Measurements from ENCODE around the gene MED13L.
"Not testable (repeated sequence)": the region's sequence is repeated elsewhere in the genome, so short reads cannot be mapped to it uniquely, and the experiment has no call there.

MED13L gene

DNA sequence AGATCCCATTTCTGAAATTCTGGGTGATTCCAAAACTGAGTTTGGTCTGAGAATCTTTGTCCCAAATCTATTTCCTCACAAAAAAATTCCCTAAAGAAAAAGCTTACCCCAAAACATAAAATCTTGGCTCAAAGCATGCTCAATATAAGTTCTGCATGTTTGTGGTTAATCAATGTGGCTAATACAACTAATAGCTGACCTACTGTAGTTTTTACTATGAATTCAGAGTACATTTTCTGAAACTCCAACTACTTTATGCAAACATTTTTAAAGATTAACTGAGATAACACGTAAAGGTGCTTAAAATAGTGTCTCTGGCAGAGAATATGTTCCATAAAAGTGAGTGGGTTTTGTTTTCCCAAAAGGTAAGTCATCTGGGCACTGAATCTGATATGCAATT is 133.1 kb downstream of the MED13L start:
- no peak for DNase-seq

DNA sequence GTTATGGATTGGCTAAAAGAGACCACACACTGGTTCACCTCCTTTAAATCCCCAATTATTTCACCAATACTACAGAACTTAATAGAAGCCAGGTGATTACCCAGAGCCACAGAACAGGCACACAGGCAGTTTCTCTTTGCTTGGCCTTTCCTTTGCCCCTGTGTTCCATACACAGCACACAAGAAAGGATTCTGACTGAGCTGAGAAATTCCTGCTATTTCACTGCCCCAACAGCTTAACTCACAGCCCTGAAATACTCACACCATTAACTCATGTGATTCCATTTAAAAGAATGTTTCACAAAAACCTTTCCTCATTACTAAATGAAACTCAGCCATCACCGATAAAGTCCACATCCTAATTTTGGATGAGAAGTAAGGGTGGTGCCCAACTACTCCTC is 133.6 kb downstream of the MED13L start:
- no peak for DNase-seq

DNA sequence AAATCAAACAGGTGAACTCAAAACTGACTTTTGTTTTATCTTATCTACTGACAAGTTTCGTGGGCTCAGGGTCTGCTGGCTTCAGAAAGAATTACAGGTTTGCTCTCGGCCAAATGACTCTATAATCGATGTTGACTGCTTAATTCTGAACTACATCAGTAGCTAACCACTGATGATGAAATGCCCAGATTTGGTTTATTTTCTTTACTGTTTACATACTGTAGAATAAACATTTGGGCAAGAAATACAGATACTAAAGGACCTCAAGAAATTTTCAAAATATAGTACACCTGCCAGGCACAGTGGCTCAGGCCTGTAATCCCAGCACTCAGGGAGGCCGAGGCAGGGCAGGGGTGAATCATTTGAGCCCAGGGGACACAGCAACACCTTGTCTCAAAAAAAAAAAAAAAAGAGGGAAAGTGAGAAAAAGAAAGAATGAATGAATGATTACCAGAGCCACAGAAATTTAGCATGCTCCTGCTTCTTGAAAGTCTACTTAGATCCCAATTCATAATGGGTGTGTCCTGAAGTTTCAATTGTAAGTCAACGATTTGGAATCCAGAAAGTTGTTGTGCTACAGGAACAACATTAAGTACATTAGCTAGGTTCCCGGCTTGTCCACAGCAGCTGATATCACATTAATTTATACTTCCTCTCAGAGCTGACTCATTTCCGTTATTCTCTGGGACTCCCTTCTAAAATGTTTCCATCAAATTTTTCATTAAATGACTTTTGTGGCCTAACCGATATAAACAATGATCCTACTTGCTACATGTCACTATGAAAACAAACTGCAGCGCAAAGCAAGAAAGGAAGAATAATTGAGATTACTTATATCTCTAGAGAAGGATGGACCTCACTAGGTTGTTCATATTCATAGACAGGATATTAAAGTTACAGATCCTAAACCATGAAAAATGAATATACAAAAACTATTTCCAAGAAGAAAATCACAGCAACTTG is 134.3 kb downstream of the MED13L start:
- DNase-seq: no peak

- DNase-seq: no peak
Measured at GRCh38 chr12:116141833-116142162, 135.7 kb downstream of the MED13L start.

- DNase-seq: no peak
Measured at GRCh38 chr12:116141110-116141832, 136.2 kb downstream of the MED13L start.

DNA sequence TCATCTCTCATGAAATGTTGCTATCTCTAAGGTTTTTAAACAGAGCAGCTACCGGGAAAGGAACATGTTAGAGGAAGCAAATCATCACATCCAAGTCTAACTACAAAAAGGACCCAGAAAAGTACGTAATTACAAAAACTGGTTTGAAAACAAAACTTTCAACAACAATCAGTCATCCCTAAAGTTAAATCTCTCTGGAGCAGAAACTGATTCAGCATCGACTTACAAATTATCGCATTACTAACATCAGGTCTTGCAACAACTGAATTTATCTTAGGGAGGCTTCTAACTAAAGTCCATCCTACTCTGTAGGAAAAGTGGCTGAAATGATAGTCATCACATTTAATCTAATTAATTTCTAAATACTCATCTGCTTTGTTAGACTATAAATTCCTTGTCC is 137.0 kb downstream of the MED13L start:
- no peak for DNase-seq

DNA sequence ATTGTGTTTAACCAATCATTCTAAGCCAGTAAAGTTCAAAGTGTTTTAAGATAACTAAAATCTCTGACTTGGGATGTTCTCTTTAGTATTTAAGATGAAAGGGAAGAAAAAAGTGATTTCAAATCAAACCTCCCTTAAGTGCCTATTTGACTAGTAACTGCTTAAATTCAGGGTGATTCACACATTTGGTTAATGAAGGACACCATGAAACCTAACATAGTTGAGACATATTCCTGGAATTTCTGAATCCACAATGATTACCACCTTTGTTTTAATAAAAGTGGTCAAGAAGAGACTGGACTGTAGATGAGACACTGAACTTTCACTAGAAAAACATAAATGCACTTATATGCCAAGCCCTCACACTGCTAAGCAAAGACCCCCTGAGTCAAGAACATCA is 138.7 kb downstream of the MED13L start:
- no peak for DNase-seq

- no peak for DNase-seq
Measured at GRCh38 chr12:116138364-116138763, 139.1 kb downstream of the MED13L start.

DNA sequence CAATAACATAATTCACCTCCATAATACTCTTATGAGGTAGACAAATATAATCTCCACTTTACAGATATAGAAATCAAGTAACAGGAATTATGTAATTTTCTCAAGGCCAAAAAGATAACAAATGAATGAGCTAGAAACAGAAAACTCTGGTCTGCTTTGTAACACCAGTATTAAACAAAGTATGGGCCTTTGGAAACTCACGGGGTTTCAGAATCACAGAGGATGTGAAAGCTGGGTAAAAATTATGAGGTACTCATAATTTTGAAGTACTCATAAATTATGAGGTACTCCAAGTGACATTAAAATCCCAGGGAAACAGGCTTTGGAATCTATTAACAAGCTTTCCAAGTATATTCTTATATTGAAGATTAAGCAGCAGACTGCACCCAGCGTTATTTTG is 140.2 kb downstream of the MED13L start:
- DNase-seq: no peak

DNA sequence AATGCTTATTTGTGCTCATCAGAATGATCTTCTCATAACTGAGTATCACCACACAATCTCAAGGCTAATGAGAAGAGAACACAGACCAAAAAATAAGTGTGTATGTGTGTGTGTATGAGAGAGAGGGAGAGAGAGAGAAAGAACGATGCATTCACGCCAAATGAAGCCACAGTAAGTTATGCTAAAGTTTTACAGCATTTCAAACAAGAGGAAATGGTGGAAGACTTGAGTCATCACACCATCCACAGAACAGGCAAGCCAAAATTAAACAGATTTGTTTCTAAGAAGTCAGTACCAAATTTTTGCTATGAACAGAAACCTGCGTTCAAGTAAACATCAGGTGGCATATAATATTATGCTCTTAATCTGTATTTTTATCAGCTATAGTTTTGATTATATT is 141.2 kb downstream of the MED13L start:
- no peak for DNase-seq

DNA sequence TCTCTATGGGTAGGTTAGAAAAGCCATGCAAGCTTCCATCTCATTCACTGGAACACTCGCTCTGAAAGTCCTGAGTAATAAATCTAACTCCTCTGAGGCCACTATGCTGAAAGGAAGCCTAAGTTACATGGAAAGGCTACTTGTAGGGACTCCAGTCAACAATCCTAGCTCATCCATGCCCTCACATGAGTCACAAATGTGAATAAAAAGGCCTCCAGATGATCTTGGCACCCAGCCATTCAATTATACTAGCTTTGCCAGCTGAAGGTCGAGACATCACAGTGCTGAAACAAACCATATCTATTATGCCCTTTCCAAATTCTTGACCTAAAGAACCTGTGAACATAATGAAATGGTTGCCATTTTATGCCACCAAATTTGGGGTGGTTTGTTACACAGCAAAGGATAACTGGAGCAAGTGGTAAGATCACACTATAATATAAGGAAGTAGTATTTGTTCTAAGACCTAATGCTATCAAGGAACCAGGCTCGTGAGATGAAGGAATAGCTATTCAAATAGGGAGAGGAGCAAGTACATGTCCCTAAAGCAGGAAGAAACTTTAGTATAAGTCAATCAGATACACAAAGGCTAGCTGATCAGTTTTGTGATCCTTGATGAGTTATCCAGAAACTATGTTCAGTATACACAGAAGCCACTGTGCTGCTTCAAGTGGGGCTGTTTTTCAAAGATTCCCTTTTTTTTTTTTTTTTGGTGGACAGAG is 142.1 kb downstream of the MED13L start:
- DNase-seq: no peak

- no peak for DNase-seq
Measured at GRCh38 chr12:116133636-116134214, 143.8 kb downstream of the MED13L start.

DNA sequence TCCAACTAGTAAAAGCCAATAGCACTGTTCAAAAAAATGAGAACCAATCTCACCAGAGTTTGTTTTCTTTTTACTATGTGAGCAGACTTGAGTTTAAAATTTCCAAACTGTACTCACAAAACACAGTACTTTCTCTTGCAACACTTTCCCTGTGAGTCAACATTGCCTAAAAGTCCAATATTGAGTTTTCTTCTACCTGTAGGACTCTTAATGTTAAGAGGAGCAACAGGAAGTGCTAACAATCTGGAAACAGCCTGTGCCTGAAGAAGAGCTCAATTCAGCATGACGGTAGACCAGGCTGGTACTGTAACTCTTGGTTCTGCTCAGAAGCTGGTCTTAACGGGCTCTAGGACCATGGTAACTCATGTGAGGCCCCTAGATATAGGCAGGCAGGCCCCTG is 144.3 kb downstream of the MED13L start:
- DNase-seq: no peak

GRCh38 chr12:116131987-116132386 is 145.5 kb downstream of the MED13L start:
- not testable (repeated sequence) for DNase-seq

GRCh38 chr12:116131176-116131575 is 146.3 kb downstream of the MED13L start:
- no peak for DNase-seq

- DNase-seq: no peak
Measured at GRCh38 chr12:116130431-116130830, 147.1 kb downstream of the MED13L start.

GRCh38 chr12:116128779-116129178 is 148.7 kb downstream of the MED13L start:
- DNase-seq: no peak

GRCh38 chr12:116127859-116128258 is 149.6 kb downstream of the MED13L start:
- DNase-seq: no peak

DNA sequence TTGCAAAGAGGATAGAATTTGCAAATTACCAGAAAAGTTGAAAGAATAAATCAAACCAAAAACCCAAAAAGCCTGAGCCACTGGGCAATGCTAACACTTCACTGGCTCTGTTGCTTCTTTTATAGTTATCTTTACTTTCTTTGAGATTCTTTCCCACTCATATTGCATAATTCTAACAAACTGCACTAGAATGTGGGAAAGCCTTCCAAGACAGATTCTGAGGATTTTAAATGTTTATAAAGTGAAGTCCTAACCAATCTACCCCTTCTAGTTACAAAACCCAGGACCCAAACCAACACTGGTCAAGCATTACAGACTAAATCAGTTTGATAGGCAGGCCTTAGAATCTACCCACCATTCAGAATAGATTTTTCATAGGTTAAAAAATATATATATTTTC is 150.9 kb downstream of the MED13L start:
- no peak for DNase-seq

DNA sequence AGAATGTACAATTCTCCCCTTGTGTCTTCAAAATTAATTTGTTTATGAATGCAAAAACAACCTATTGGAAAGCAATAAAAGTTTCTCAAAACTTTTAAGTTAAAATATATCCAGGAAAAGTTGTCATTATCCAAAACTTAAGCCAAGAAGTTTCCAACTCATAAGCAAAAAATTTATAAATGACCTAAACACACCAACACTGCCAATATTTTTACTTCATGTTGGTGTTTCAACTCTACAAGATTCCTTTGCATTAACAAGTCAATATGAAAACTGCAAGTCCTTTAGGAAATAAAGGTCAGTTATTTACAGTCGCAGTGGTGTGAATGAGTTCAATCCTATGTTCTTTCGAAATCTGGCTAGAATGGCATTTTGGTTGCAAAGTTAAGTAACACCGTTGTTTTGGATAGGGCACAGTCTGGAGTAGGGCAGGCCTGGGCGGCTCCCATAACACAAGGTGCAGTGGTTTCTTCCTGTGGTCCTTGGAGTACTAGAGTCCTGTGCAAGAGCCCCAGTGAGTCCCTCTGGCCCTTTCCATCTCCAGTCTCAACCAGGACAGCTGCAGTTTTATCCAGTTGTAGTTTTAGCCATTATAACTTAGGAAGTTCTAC is 151.4 kb downstream of the MED13L start:
- DNase-seq: no peak

- DNase-seq: no peak
Measured at GRCh38 chr12:116125084-116125483, 152.4 kb downstream of the MED13L start.

DNA sequence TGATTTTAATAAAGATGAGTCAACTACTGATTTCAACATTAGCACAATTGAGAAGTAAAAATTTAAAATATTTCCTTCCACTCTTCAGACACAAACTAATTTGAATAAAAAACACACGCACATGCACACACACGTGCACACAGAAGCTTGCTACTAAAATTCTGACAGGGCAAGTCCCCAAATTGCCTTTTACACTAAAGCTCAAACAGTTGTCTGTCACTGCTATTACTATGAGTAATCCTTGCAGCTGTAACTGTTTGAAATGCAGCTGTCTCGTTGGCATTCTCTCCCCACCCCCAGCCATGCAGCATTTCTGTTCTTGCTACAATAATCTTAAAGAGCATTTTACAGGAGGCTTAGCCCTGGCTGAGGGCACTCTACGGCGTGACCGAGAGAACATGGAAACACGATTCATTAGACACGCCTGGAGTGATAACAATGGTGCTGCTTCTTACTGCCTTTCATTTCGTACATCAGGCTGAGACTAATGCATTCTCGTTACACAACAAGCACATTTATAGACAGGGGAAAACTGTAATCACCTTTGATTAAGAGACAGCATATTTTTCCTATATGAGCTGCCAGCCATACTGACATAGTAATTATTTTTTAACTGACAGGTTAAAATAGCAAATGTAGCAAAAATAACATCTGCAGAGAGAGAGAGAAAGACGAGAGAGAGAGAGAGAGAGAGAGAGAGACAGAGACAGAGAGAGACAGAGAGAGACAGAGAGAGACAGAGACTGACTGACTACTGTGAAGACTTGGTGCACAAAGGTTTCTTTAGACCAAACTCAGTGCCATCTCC is 153.8 kb downstream of the MED13L start:
- no peak for DNase-seq
